WTC11 (cell line): ENCODE data around the gene C10orf67. TPM values are rescaled to one million over a fixed set of nuclear protein-coding genes. Genes with fewer than 3 reads are reported as not detected.
A peak's percentile ranks its signal among the peaks of the same experiment; 100 is the strongest.

Source experiments
- ATAC-seq: fragments of 200-7000 bp; cut with Tn5 transposase; 2 replicates; pipeline ENCODE4 v1.10.0; 2021; ENCODE audit warnings: mild to moderate bottlenecking, moderate library complexity
- CTCF ChIA-PET: fragments of 300-600 bp; sonication (Branson Sonifier 250); formaldehyde crosslinking; loops from one replicate; lab custom pipeline; 2021; ENCODE audit warnings: antibody characterized with exemption; lab: Charles Lee
- POLR2A ChIA-PET: fragments of 350-600 bp; sonication (Branson Sonifier 250); formaldehyde crosslinking; loops from one replicate; lab custom pipeline; 2021; ENCODE audit warnings: antibody characterized with exemption; lab: Charles Lee
- DNase-seq: peaks from one replicate; pipeline ENCODE4 v3.0.0; 2021; ENCODE audit warnings: low spot score
- H3K27ac Mint-ChIP-seq: 2 replicates; pipeline ENCODE4 v1.8.0; 2021; ENCODE audit warnings: mixed read lengths
- H3K27me3 Mint-ChIP-seq: 2 replicates; pipeline ENCODE4 v1.8.0; 2021; ENCODE audit warnings: low read depth, mild to moderate bottlenecking, moderate library complexity, mixed read lengths
- H3K36me3 Mint-ChIP-seq: 2 replicates; pipeline ENCODE4 v1.8.0; 2021; ENCODE audit warnings: mixed read lengths
- H3K4me1 Mint-ChIP-seq: 2 replicates; pipeline ENCODE4 v1.8.0; 2022; ENCODE audit warnings: mixed read lengths
- H3K4me3 Mint-ChIP-seq: 2 replicates; pipeline ENCODE4 v1.8.0; 2021; ENCODE audit warnings: mild to moderate bottlenecking, moderate library complexity, mixed read lengths
- H3K9me3 Mint-ChIP-seq: 2 replicates; pipeline ENCODE4 v1.8.0; 2021; ENCODE audit warnings: mixed read lengths
- ELF4 ChIP-seq: sonication (generic); formaldehyde crosslinking; IDR thresholded peaks from 2 replicates; pipeline ENCODE4 v1.8.1; 2022; ENCODE audit warnings: low read depth, mild to moderate bottlenecking, moderate library complexity, missing genetic modification reagents
- ESRRA ChIP-seq: sonication (generic); formaldehyde crosslinking; IDR thresholded peaks from 2 replicates; pipeline ENCODE4 v1.8.1; 2022; ENCODE audit warnings: mild to moderate bottlenecking, missing genetic modification reagents, borderline replicate concordance
- GTF2I ChIP-seq: fragments of 250-450 bp; sonication (Bioruptor Pico); conservative IDR thresholded peaks from 2 replicates; pipeline ENCODE4 v1.4.0; 2021; ENCODE audit warnings: mild to moderate bottlenecking
- KAT7 ChIP-seq: sonication (generic); formaldehyde crosslinking; IDR thresholded peaks from 2 replicates; pipeline ENCODE4 v1.8.1; 2023; ENCODE audit warnings: missing genetic modification reagents, mild to moderate bottlenecking, borderline replicate concordance
- MXD4 ChIP-seq: fragments of 250-450 bp; sonication (Bioruptor Pico); IDR thresholded peaks from 2 replicates; pipeline ENCODE4 v1.8.0; 2021; ENCODE audit warnings: mild to moderate bottlenecking, moderate library complexity, borderline replicate concordance
- NFATC4 ChIP-seq: fragments of 250-450 bp; sonication (Bioruptor Pico); IDR thresholded peaks from 2 replicates; pipeline ENCODE4 v1.9.0; 2021; ENCODE audit warnings: mild to moderate bottlenecking
- NFE2L1 ChIP-seq: sonication (generic); formaldehyde crosslinking; IDR thresholded peaks from 2 replicates; pipeline ENCODE4 v1.8.1; 2023; ENCODE audit warnings: missing genetic modification reagents
- NR2C2 ChIP-seq: sonication (generic); formaldehyde crosslinking; IDR thresholded peaks from 2 replicates; pipeline ENCODE4 v1.8.0; 2022; ENCODE audit warnings: mild to moderate bottlenecking, missing genetic modification reagents
- OVOL2 ChIP-seq: fragments of 250-450 bp; sonication (Bioruptor Pico); IDR thresholded peaks from 2 replicates; pipeline ENCODE4 v1.9.0; 2021; ENCODE audit warnings: mild to moderate bottlenecking, borderline replicate concordance
- SP1 ChIP-seq: sonication (generic); formaldehyde crosslinking; conservative IDR thresholded peaks from 2 replicates; pipeline ENCODE4 v1.8.1; 2022; ENCODE audit warnings: missing genetic modification reagents
- ZNF232 ChIP-seq: sonication (generic); formaldehyde crosslinking; IDR thresholded peaks from 2 replicates; pipeline ENCODE4 v1.8.0; 2022; ENCODE audit warnings: mild to moderate bottlenecking, missing genetic modification reagents
- ZNF423 ChIP-seq: fragments of 250-450 bp; sonication (Bioruptor Pico); IDR thresholded peaks from 2 replicates; pipeline ENCODE4 v2.1.2; 2022; ENCODE audit warnings: mild to moderate bottlenecking, moderate library complexity
- total RNA-seq: library from RNA; stranded (reverse); gene quantifications from 3 replicates; pipeline ENCODE4 v1.2.3, GENCODE V29; 2021
- TF ChIP-seq, protein P1 (sequence below): sonication (generic); formaldehyde crosslinking; IDR thresholded peaks from 2 replicates; pipeline ENCODE4 v1.8.1; 2022; ENCODE audit warnings: low read depth, mild to moderate bottlenecking, moderate library complexity, missing genetic modification reagents, borderline replicate concordance
- TF ChIP-seq, protein P2 (sequence below): sonication (generic); formaldehyde crosslinking; IDR thresholded peaks from 2 replicates; pipeline ENCODE4 v1.8.0; 2023; ENCODE audit warnings: missing genetic modification reagents
- TF ChIP-seq, protein P3 (sequence below): sonication (generic); formaldehyde crosslinking; IDR thresholded peaks from 2 replicates; pipeline ENCODE4 v1.8.1; 2023; ENCODE audit warnings: mild to moderate bottlenecking, missing genetic modification reagents, moderate library complexity
- TF ChIP-seq, protein P4 (sequence below): fragments of 250-450 bp; sonication (Bioruptor Pico); IDR thresholded peaks from 2 replicates; pipeline ENCODE4 v1.9.0; 2021; ENCODE audit warnings: mild to moderate bottlenecking
- TF ChIP-seq, protein P5 (sequence below): sonication (generic); formaldehyde crosslinking; IDR thresholded peaks from 2 replicates; pipeline ENCODE4 v1.8.1; 2022; ENCODE audit warnings: mild to moderate bottlenecking, moderate library complexity, missing genetic modification reagents
- TF ChIP-seq, protein P6 (sequence below): sonication (generic); formaldehyde crosslinking; IDR thresholded peaks from 2 replicates; pipeline ENCODE4 v1.8.0; 2022; ENCODE audit warnings: missing genetic modification reagents

The C10orf67 gene
- total RNA-seq, 1 experiment from 2014 or later = not detected

DNA sequence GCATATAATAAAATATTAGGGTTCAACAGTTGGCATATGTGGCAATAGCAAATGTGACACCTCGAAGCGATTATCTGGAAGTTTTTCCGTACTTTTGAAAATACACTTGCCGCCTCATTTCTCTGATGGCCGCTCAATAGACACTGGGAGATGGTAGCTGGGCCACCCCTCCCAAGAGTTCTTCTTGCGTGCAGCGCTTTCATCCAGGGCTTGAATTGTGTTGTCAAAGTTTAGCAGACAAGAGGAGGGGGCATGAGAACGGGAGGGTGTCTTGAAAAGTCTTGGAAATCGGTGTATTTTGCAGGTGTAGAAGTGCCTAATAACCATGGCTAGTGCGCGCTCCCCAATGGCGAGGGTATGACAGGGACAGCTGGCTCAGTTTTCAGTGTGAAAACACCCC lies 144.0 kb downstream of the C10orf67 start:
- Mint-ChIP-seq H3K27me3 (peaks cover 100% of the 10 kb centered on the region), H3K36me3 (no peaks in the 10 kb centered on the region), H3K9me3 (no peaks in the 10 kb centered on the region), H3K4me3 (peak overlapping the region; percentile 61; the same call in 1 of the 2 replicates), H3K4me1 (peaks cover 58% of the 10 kb centered on the region), H3K27ac (no peak overlapping the region)
- TF ChIP-seq KAT7 (no peak), MXD4 (CRISPR knock-in tag) (no peak), ESRRA (CRISPR knock-in tag) (no peak), ELF4 (CRISPR knock-in tag) (no peak), NFATC4 (CRISPR knock-in tag) (no peak), ZNF423 (CRISPR knock-in tag) (no peak), SP1 (no peak), GTF2I (CRISPR knock-in tag) (no peak)
- TF ChIP-seq, protein P1, sequence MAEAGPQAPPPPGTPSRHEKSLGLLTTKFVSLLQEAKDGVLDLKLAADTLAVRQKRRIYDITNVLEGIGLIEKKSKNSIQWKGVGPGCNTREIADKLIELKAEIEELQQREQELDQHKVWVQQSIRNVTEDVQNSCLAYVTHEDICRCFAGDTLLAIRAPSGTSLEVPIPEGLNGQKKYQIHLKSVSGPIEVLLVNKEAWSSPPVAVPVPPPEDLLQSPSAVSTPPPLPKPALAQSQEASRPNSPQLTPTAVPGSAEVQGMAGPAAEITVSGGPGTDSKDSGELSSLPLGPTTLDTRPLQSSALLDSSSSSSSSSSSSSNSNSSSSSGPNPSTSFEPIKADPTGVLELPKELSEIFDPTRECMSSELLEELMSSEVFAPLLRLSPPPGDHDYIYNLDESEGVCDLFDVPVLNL (CRISPR knock-in tag) = no peak
- TF ChIP-seq, protein P2, sequence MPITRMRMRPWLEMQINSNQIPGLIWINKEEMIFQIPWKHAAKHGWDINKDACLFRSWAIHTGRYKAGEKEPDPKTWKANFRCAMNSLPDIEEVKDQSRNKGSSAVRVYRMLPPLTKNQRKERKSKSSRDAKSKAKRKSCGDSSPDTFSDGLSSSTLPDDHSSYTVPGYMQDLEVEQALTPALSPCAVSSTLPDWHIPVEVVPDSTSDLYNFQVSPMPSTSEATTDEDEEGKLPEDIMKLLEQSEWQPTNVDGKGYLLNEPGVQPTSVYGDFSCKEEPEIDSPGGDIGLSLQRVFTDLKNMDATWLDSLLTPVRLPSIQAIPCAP (CRISPR knock-in tag) = no peak
- TF ChIP-seq, protein P3, sequence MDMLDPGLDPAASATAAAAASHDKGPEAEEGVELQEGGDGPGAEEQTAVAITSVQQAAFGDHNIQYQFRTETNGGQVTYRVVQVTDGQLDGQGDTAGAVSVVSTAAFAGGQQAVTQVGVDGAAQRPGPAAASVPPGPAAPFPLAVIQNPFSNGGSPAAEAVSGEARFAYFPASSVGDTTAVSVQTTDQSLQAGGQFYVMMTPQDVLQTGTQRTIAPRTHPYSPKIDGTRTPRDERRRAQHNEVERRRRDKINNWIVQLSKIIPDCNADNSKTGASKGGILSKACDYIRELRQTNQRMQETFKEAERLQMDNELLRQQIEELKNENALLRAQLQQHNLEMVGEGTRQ (CRISPR knock-in tag) = no peak
- TF ChIP-seq, protein P4, sequence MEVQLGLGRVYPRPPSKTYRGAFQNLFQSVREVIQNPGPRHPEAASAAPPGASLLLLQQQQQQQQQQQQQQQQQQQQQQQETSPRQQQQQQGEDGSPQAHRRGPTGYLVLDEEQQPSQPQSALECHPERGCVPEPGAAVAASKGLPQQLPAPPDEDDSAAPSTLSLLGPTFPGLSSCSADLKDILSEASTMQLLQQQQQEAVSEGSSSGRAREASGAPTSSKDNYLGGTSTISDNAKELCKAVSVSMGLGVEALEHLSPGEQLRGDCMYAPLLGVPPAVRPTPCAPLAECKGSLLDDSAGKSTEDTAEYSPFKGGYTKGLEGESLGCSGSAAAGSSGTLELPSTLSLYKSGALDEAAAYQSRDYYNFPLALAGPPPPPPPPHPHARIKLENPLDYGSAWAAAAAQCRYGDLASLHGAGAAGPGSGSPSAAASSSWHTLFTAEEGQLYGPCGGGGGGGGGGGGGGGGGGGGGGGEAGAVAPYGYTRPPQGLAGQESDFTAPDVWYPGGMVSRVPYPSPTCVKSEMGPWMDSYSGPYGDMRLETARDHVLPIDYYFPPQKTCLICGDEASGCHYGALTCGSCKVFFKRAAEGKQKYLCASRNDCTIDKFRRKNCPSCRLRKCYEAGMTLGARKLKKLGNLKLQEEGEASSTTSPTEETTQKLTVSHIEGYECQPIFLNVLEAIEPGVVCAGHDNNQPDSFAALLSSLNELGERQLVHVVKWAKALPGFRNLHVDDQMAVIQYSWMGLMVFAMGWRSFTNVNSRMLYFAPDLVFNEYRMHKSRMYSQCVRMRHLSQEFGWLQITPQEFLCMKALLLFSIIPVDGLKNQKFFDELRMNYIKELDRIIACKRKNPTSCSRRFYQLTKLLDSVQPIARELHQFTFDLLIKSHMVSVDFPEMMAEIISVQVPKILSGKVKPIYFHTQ (CRISPR knock-in tag) = no peak
- ATAC-seq (no peak), DNase-seq (no peak)
- CTCF ChIA-PET = interaction anchor here (1.7 kb wide), 2 partner anchors 43 to 93 kb away, joined by 4 to 13 read pairs; no protein-coding TSS in a partner anchor
- POLR2A ChIA-PET = no interaction called here

DNA sequence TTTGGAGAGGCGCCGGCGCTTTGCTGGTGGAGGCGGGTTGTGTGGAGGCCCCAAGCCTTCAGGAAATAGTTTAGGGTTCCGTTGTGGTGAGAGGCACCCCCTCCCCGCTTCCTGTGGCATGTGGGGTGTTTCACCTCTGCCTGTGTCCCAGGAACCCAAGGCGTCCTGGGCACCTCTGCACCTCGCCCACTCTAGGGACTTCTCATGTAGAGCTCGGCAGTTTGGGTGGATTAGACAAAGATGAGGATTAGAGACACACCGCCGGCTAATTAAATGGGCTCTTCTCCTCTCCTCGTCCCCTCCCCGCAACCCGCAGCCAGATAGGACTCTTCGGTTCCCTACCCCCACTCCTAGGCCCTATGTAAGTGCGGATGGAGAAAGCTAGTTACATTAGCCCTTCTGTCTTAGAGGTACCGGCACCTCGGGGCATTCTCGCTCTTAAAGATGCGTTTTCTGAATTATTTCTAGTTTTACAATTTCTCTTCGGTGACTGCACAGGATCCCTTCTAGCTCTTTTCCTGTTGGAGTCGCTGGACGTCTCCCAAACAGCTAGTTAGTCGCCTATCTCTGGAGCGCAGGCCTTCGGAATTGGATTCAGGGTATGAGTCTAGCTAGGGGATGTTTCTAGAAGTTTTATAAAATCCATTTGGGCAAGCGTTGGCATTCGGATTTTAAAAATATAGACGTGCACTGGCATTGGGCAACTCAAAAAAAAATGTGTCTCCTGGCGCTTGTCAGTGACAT lies 144.7 kb downstream of the C10orf67 start:
- DNase-seq (peak; percentile 35), ATAC-seq (peak; percentile 17)
- ChIA-PET CTCF (interaction anchor here (1.7 kb wide), 2 partner anchors 42 to 93 kb away, joined by 4 to 13 read pairs; no protein-coding TSS in a partner anchor), POLR2A (interaction anchor here (0.7 kb wide), 1 partner anchor 13 kb away, joined by 3 read pairs; no protein-coding TSS in a partner anchor)
- Mint-ChIP-seq H3K27me3 (peaks cover 100% of the 10 kb centered on the region), H3K4me1 (peaks cover 62% of the 10 kb centered on the region), H3K4me3 (peak overlapping the region; percentile 61), H3K36me3 (no peaks in the 10 kb centered on the region), H3K27ac (no peak overlapping the region), H3K9me3 (no peaks in the 10 kb centered on the region)
- no peak for TF ChIP-seq OVOL2 (CRISPR knock-in tag)

DNA sequence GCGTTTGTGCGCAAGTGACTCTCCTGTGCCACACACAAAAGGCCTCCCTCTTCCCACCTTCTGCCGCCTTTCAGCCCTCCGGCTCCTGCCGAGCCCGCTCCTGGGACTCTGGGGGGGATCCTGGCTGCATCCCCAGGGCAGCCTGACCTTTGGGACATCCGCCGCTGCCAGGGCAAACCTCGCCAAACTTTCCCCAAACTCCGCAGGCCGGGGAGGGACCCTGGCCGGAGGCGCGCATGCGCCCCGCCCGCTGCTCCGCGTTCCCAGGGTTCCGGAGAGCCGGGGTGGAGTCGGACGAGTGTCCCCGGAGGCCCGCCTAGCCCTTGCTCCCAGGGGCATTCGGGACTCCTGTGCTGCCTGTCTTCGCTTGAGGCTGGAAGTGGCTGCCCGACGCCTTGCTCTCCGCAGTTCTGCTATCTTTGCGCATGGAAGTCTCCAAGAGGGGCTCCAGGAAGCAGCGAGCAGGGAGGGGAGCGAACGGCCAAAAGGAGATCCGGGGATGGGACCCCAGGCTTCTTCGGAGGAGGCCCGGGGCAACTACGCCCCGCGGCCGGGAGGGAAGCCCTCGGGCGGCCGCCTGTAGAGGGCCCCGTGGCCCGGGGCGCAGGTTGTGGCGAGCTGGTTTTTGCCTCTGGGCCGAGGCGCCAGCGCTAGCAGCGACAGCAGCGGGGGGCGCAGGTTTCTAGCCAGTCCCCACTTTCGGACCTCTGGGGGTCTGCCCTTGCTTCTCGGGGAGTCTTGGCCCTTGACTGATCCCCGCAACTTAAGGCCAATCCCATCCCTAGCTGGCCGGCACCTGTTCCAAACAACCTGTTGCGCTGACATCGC lies 145.4 kb downstream of the C10orf67 start:
- ChIA-PET CTCF (interaction anchor here (1.7 kb wide), 2 partner anchors 41 to 94 kb away, joined by 4 to 13 read pairs; no protein-coding TSS in a partner anchor), POLR2A (interaction anchor here (0.7 kb wide), 1 partner anchor 12 kb away, joined by 3 read pairs; no protein-coding TSS in a partner anchor)
- peaks cover 100% of the 10 kb centered on the region for H3K27me3 Mint-ChIP-seq
- no peaks in the 10 kb centered on the region for H3K36me3 Mint-ChIP-seq
- H3K27ac Mint-ChIP-seq = no peak overlapping the region
- peaks cover 55% of the 10 kb centered on the region for H3K4me1 Mint-ChIP-seq
- peak; percentile 74 for ATAC-seq
- no peaks in the 10 kb centered on the region for H3K9me3 Mint-ChIP-seq
- H3K4me3 Mint-ChIP-seq = peak overlapping the region; percentile 61
- peak; percentile 78 for DNase-seq
- peak; percentile 47; the same call in 1 of the 2 replicates for TF ChIP-seq ZNF232
- no peak for TF ChIP-seq NR2C2
- TF ChIP-seq NFE2L1 (CRISPR knock-in tag) = 0 out of 2 replicates have a peak, but pooled peaks have one; percentile 26
- TF ChIP-seq ESRRA (CRISPR knock-in tag) = no peak
- TF ChIP-seq, protein P5, sequence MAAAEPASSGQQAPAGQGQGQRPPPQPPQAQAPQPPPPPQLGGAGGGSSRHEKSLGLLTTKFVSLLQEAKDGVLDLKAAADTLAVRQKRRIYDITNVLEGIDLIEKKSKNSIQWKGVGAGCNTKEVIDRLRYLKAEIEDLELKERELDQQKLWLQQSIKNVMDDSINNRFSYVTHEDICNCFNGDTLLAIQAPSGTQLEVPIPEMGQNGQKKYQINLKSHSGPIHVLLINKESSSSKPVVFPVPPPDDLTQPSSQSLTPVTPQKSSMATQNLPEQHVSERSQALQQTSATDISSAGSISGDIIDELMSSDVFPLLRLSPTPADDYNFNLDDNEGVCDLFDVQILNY (CRISPR knock-in tag) = 0 out of 2 replicates have a peak, but pooled peaks have one; percentile 36
- TF ChIP-seq, protein P6, sequence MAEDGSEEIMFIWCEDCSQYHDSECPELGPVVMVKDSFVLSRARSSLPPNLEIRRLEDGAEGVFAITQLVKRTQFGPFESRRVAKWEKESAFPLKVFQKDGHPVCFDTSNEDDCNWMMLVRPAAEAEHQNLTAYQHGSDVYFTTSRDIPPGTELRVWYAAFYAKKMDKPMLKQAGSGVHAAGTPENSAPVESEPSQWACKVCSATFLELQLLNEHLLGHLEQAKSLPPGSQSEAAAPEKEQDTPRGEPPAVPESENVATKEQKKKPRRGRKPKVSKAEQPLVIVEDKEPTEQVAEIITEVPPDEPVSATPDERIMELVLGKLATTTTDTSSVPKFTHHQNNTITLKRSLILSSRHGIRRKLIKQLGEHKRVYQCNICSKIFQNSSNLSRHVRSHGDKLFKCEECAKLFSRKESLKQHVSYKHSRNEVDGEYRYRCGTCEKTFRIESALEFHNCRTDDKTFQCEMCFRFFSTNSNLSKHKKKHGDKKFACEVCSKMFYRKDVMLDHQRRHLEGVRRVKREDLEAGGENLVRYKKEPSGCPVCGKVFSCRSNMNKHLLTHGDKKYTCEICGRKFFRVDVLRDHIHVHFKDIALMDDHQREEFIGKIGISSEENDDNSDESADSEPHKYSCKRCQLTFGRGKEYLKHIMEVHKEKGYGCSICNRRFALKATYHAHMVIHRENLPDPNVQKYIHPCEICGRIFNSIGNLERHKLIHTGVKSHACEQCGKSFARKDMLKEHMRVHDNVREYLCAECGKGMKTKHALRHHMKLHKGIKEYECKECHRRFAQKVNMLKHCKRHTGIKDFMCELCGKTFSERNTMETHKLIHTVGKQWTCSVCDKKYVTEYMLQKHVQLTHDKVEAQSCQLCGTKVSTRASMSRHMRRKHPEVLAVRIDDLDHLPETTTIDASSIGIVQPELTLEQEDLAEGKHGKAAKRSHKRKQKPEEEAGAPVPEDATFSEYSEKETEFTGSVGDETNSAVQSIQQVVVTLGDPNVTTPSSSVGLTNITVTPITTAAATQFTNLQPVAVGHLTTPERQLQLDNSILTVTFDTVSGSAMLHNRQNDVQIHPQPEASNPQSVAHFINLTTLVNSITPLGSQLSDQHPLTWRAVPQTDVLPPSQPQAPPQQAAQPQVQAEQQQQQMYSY = peak; percentile 17; the same call in 1 of the 2 replicates
